GM12878 (cell line): ENCODE results near the gene IQSEC2. TPM values are rescaled to one million over a fixed set of nuclear protein-coding genes. Genes with fewer than 3 reads are reported as not detected.

Source experiments
- ATAC-seq: fragments of 200-7000 bp; cut with Tn5 transposase; 3 replicates; pipeline ENCODE4 v1.9.1; 2020; ENCODE audit warnings: mild to moderate bottlenecking, moderate library complexity
- BruUV-seq: library from RNA; stranded (reverse); fragments of 400-500 nt; replicated peaks from 2 replicates; lab custom pipeline; 2021; lab: Mats Ljungman, UMichigan
- CTCF ChIA-PET: fragments of 300-600 bp; sonication (Branson Sonifier 250); formaldehyde crosslinking; extraction: SDS; loops from one replicate; lab custom pipeline; 2021; ENCODE audit warnings: inconsistent platforms; lab: Yijun Ruan, JAX
- POLR2A ChIA-PET: fragments of 350-600 bp; formaldehyde crosslinking; extraction: SDS; loops from one replicate; lab custom pipeline; 2021; ENCODE audit warnings: inconsistent platforms; lab: Charles Lee
- RAD21 ChIA-PET: fragments of 300-600 bp; sonication (Branson Sonifier 250); formaldehyde crosslinking; loops from one replicate; lab custom pipeline; 2023; ENCODE audit warnings: antibody characterized with exemption; ENCODE audit not compliant: unreplicated experiment; lab: Charles Lee
- SMC1A ChIA-PET: fragments of 300-600 bp; sonication (Branson Sonifier 250); formaldehyde crosslinking; loops from one replicate; lab custom pipeline; 2023; ENCODE audit not compliant: unreplicated experiment, uncharacterized antibody; lab: Charles Lee
- DNase-seq: peaks from one replicate; pipeline ENCODE4 v3.0.0-alpha.2; 2011; ENCODE audit warnings: low read depth, low spot score
- FAIRE-seq: peaks from 3 replicates; lab custom pipeline; 2011; peaks lifted over from hg19 to GRCh38; lab: Jason Lieb, UNC
- H2AFZ ChIP-seq: 2 replicates; pipeline ENCODE4 v1.6.0; 2011; ENCODE audit warnings: low read depth, low read length, control low read depth; ENCODE audit not compliant: control insufficient read depth
- H3K27ac ChIP-seq: 2 replicates; pipeline ENCODE4 v1.5.1; 2011; ENCODE audit warnings: control low read depth; ENCODE audit not compliant: control insufficient read depth, insufficient read depth
- H3K27me3 ChIP-seq, 2 experiments: replicated peaks in 1 of 2; 2 replicates each; pipeline versions ENCODE4 v1.6.0 to v1.6.1; 2011; ENCODE audit warnings: low read length in 1 of 2; ENCODE audit not compliant: control insufficient read depth in 2 of 2, insufficient read depth in 2 of 2
- H3K36me3 ChIP-seq, 2 experiments: 2 replicates each; pipeline ENCODE4 v1.5.1; 2011; ENCODE audit warnings: low read length in 1 of 2; ENCODE audit not compliant: control insufficient read depth in 2 of 2, insufficient read depth in 2 of 2
- H3K4me1 ChIP-seq: 2 replicates; pipeline ENCODE4 v1.6.1; 2011; ENCODE audit warnings: mild to moderate bottlenecking, low read length, moderate library complexity, mixed read lengths; ENCODE audit not compliant: control insufficient read depth, insufficient read depth
- H3K4me2 ChIP-seq: 2 replicates; pipeline ENCODE4 v1.6.0; 2011; ENCODE audit warnings: control low read depth; ENCODE audit not compliant: control insufficient read depth, insufficient read depth
- H3K4me3 ChIP-seq: fragments of 200-600 bp; sonication (generic); 2 replicates; pipeline ENCODE4 v1.5.1; 2016
- H3K79me2 ChIP-seq: 2 replicates; pipeline ENCODE4 v1.6.0; 2011; ENCODE audit warnings: low read length; ENCODE audit not compliant: control insufficient read depth, insufficient read depth
- H3K9ac ChIP-seq: 2 replicates; pipeline ENCODE4 v1.8.0; 2011; ENCODE audit warnings: low read length, control low read depth, mixed read lengths; ENCODE audit not compliant: control insufficient read depth, insufficient read depth
- H3K9me3 ChIP-seq: replicated peaks from 3 replicates; pipeline ENCODE4 v1.5.1; 2011; ENCODE audit warnings: mild to moderate bottlenecking, low read length; ENCODE audit not compliant: control insufficient read depth, insufficient read depth
- H4K20me1 ChIP-seq: 2 replicates; pipeline ENCODE4 v1.6.0; 2011; ENCODE audit not compliant: control insufficient read depth, insufficient read depth
- ATF7 ChIP-seq: fragments of 450-650 bp; IDR thresholded peaks from 2 replicates; pipeline ENCODE4 v1.6.1; 2016; ENCODE audit warnings: low read depth, mild to moderate bottlenecking
- MXI1 ChIP-seq: fragments of 150-350 bp; IDR thresholded peaks from 2 replicates; pipeline ENCODE4 v1.6.1; 2011; ENCODE audit warnings: low read depth, mild to moderate bottlenecking, inconsistent platforms, low read length, improper control_type of control experiment
- RFX5 ChIP-seq: IDR thresholded peaks from 2 replicates; pipeline ENCODE4 v1.6.1; 2011; ENCODE audit warnings: low read depth, low read length, improper control_type of control experiment
- WGBS: methylation state at CpG from one replicate; pipeline ENCODE4 v1.1.6; 2016; ENCODE audit warnings: low lambda C conversion rate; ENCODE audit not compliant: insufficient replicate concordance, insufficient coverage; ENCODE audit errors: missing lambda C conversion rate; 5-methylcytosine and 5-hydroxymethylcytosine counted together
- in situ Hi-C: fragments of 300-500 bp; cut with MboI; formaldehyde crosslinking; loops from 9 replicates; pipeline ENCODE4 v1.14.3; 2018; ENCODE audit warnings: mixed read lengths
- intact Hi-C: fragments of 100-400 bp; cut with micrococcal nuclease; formaldehyde crosslinking; loops from one replicate; pipeline ENCODE4 v1.14.2; 2022; ENCODE audit not compliant: unreplicated experiment
- polyA plus RNA-seq, 11 experiments: library from polyadenylated mRNA; depleted of rRNA in 4 of 11; unstranded in 6 of 11; stranded (reverse) in 5 of 11; fragments of >200 nt; fragmentation: Nextera tagmentation in 4 of 11; fragmentation: Illumina TruSeq in 1 of 11; extraction: Ambion mirVana in 4 of 11; extraction: Trizol in 1 of 11; gene quantifications; 1 replicate in 1 of 11; 2 replicates in 10 of 11; pipeline versions ENCODE4 v1.2.1 to v1.2.3, GENCODE V29; 2011 to 2016; ENCODE audit warnings: inconsistent platforms in 2 of 11, missing spikeins in 2 of 11, low read depth in 1 of 11
- total RNA-seq, 4 experiments: library from RNA; depleted of rRNA in 3 of 4; stranded (reverse); fragments of >200 nt in 3 of 4; fragmentation: Illumina TruSeq in 1 of 4; extraction: Trizol in 1 of 4; gene quantifications; 2 replicates each; pipeline versions ENCODE4 v1.2.1 to v1.2.3, GENCODE V29; 2013 to 2021

IQSEC2 gene
- total and polyA plus RNA-seq, 10 of the 15 experiments (the other 5 are each of a cell fraction or from before 2014, with no cell fraction given) = 0.01 to 0.23 (median 0.04) TPM; not detected in 3

DNA sequence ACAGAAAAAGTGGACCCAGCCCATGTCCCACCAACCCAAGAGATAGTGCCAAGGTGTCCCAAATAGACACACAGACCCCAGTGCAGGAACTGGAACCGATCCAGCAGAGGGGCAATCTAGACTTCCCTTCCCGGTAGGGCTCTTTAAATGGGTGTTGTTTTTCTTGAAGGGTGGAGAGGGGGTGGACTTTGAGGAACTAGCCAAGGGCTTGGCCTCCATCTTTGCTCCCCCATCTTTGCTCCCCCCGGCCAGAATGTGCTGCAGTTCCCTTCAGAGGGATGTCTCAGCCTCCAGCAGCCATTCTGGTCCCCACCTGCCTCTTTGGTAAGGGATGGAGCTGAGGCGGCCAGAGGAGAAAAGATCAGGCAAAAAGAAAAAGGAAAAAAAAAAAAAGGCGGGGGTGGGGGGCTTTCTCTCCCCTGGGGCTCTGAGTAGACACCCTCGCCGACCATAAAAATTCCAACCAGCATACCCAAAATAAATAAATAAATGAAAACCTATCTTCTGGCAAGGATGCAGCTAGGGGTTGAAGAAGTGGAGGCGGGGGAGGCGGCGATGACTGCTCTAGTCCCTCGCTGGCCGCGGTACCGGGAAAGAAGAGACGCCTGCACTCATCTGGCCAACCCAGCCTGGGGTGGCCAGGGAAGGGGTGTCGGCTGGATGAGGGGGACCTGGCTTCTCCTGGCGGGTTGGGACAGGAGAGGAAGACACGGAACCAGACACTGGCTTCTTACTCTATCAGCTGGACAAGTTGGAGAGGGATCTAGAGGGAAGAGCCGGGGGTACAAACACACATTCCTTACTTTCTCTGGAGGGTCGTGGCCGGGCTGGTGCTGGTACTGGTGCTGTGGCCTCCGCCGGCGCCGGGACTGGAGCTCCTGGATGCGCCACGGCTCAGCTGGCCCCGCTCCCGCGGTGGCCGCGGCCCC, 38.5 kb upstream of the IQSEC2 start:
- Histone ChIP-seq H3K4me2 (no peak overlapping the region), H3K9ac (no peak overlapping the region), H3K4me3 (no peak overlapping the region)
- in situ Hi-C loops = no loop called here
- DNase-seq = no peak
- ATAC-seq = no peak
- TF ChIP-seq ATF7 (no peak), RFX5 (no peak)
- TF ChIP-seq, all 136 proteins: peak for 0
- no TSS peak for BruUV-seq
- FAIRE-seq = no peak
- no peaks in the 10 kb centered on the region for H3K79me2 ChIP-seq
- 8% methylated on average over 31 of the region's 32 CpGs for WGBS
- no peaks in the 10 kb centered on the region for H3K4me1 ChIP-seq
- ChIA-PET RAD21 (interaction anchor here (0.9 to 3.3 kb wide), 4 partner anchors 115 to 161 kb away, joined by 3 to 32 read pairs (median 3); no protein-coding TSS in a partner anchor), POLR2A (no interaction called here), SMC1A (interaction anchor here (0.8 to 1.5 kb wide), 3 partner anchors 34 to 1063 kb away, joined by 3 read pairs; no protein-coding TSS in a partner anchor), CTCF (interaction anchor here (0.6 to 9.2 kb wide), 7 partner anchors 8 to 163 kb away, joined by 3 to 122 read pairs (median 4); partner anchors contain the start of gene HSD17B10)
- H2AFZ ChIP-seq = no peak overlapping the region
- H4K20me1 ChIP-seq = no peaks in the 10 kb centered on the region
- no peaks in the 10 kb centered on the region for H3K36me3 ChIP-seq
- peaks cover 15 to 19% of the 10 kb centered on the region in 2 experiments for H3K27me3 ChIP-seq
- no peak overlapping the region for H3K27ac ChIP-seq
- H3K9me3 ChIP-seq = no peaks in the 10 kb centered on the region; the same call in 2 of the 3 replicates
- intact Hi-C loops = loop anchor here (10.0 kb wide), 2 partner anchors 515 to 1745 kb away; no protein-coding TSS in a partner anchor

DNA sequence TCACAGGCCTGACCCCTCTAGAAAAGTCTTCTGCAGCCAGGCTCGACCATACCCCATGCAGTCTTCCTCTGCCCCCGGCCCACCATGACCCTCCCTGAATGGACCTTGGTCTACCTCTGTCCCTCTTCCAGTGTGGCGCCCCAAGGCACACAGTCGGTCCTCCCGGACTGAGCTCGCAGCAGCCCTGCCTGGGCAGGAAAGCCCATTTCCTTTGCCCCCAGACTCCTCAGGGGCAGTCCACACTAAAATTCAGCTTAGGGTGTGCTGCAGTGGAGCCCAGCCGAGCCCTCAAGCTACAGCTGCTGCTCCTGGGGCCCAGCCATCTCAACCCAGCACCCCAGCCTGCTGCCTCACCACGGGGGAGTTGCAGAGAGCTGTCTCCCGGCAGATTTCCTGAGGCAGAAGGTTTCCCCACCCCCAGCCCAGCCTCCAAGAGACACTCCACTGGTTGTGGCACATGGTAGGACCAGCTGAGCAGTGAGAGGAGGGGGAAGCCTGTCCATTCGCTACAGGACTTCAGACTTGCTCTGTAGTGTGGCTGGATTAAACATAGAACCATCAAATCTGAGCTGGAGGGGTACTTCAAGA, 37.5 kb upstream of the IQSEC2 start:
- intact Hi-C loops (loop anchor here (10.0 kb wide), 2 partner anchors 516 to 1746 kb away; no protein-coding TSS in a partner anchor), in situ Hi-C loops (no loop called here)
- ChIA-PET POLR2A (interaction anchor here (0.5 kb wide), 1 partner anchor 29 kb away, joined by 3 read pairs; no protein-coding TSS in a partner anchor), RAD21 (interaction anchor here (1.0 to 3.3 kb wide), 3 partner anchors 116 to 163 kb away, joined by 3 to 32 read pairs (median 24); no protein-coding TSS in a partner anchor), SMC1A (interaction anchor here (0.8 to 2.9 kb wide), 4 partner anchors 117 to 1064 kb away, joined by 3 to 22 read pairs (median 5); partner anchors contain the start of gene HSD17B10), CTCF (interaction anchor here (0.6 to 9.2 kb wide), 14 partner anchors 9 to 166 kb away, joined by 3 to 122 read pairs (median 4); partner anchors contain the start of gene HSD17B10)
- no peaks in the 10 kb centered on the region for H3K4me1 ChIP-seq
- H3K79me2 ChIP-seq = no peaks in the 10 kb centered on the region
- H3K9ac ChIP-seq = no peak overlapping the region
- no peak overlapping the region for H2AFZ ChIP-seq
- DNase-seq (no peak), ATAC-seq (no peak), FAIRE-seq (no peak)
- H3K36me3 ChIP-seq = no peaks in the 10 kb centered on the region
- WGBS = 37% methylated on average over 10 of the region's 10 CpGs
- H3K4me3 ChIP-seq = no peak overlapping the region
- H4K20me1 ChIP-seq = no peaks in the 10 kb centered on the region
- TF ChIP-seq MXI1 = no peak
- no TSS peak for BruUV-seq
- no peak overlapping the region for H3K4me2 ChIP-seq
- no peak overlapping the region for H3K27ac ChIP-seq
- peaks cover 15 to 19% of the 10 kb centered on the region in 2 experiments for H3K27me3 ChIP-seq
- no peaks in the 10 kb centered on the region for H3K9me3 ChIP-seq
